ENCODE measurements around the gene MPV17L2.

- no peak for TF ChIP-seq CTCF (IDR thresholded peaks at IDR 0.05 in 4 of 5, conservative IDR thresholded peaks at IDR 0.05 in 1 of 5)
- no peak for TF ChIP-seq POLR2A (IDR thresholded peaks at IDR 0.05)
These were observed 21.9 kb downstream of the MPV17L2 start for GRCh38 chr19:18214779-18215433.
